AG10803 (cell line): ENCODE measurements around the gene POLDIP2.
A peak's percentile ranks its signal among the peaks of the same experiment; 100 is the strongest.

Source experiments
- DNase-seq: peaks from one replicate; pipeline ENCODE4 v3.0.0; 2010; ENCODE audit warnings: low read depth
- H3K4me3 ChIP-seq: 2 replicates; pipeline ENCODE4 v1.5.1; 2011; ENCODE audit warnings: mild to moderate bottlenecking, low read length, control low read depth
- CTCF ChIP-seq: conservative IDR thresholded peaks from 2 replicates; pipeline ENCODE4 v1.5.1; 2011; ENCODE audit warnings: mild to moderate bottlenecking, low read length, control low read depth, inconsistent platforms

The POLDIP2 gene

DNA sequence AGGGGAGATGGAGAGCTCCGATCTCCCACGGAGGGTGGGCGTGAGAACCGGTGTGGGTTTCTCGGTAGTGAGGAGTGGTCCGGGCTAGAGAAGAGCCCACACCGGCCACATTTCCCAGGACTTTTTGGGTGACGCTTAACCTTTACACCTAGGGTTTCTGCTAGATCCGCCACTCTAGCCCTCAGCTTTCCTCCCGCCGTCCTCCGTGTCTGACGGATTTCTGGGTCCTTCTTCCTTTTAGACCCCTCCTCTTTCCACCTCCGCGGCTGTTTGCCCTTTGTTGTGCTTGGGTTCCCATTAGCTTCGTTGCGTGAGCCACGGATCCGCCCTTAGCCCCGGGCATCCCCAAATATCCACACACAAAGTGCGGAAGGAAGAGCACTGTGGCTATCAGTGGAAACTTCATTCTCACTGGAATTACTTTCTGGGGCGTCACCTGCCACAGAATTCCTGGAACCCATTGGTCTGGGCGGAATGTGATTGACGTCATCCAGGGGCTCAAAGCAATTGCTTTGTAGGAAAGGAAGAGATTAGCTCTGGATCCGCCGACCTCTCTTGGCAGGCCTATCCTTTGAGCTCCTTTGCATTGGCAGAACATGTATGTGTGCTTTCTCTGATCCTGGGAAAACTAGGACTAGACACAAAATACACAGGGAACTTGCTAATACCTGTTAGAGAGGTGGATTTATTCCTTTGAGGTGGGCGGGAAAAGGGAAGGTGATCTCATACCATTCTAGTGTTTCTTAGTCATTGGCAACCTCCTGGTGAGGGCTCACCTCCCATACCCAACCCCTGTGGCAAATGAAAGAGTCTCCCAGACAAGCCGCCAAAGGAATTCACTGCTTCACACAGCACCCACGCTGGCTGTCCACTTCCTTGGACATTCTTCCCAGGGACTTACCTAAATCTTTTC, 21.1 kb downstream of the POLDIP2 start:
- peak overlapping the region; percentile 97 for H3K4me3 ChIP-seq
- DNase-seq = peak; percentile 89
- TF ChIP-seq CTCF = no peak

- H3K4me3 ChIP-seq = peak within 1 kb of the TSS; percentile 97
- DNase-seq = peak; percentile 100
- no peak for TF ChIP-seq CTCF
Observed at GRCh38 chr17:28335201-28335958, 21.9 kb downstream of the POLDIP2 start, which contains the start of the genes IFT20 and TNFAIP1. TSS of gene IFT20 (minus strand) at chr17:28335472. CDS start at chr17:28331985, 3,487 bp downstream. TSS of gene TNFAIP1 (plus strand) at chr17:28335761. CDS start at chr17:28339522, 3,761 bp downstream.

GRCh38 chr17:28334666-28335200, 22.6 kb downstream of the POLDIP2 start:
- TF ChIP-seq CTCF = 0 out of 2 replicates have a peak, but pooled peaks have one; percentile 7
- no peak for DNase-seq
- peak overlapping the region; percentile 75 for H3K4me3 ChIP-seq

GRCh38 chr17:28334171-28334570, 23.2 kb downstream of the POLDIP2 start:
- peak; percentile 31 for DNase-seq
- peak overlapping the region; percentile 75 for H3K4me3 ChIP-seq
- TF ChIP-seq CTCF = no peak

- no peak overlapping the region for H3K4me3 ChIP-seq
- DNase-seq = no peak
- no peak for TF ChIP-seq CTCF
Observed at GRCh38 chr17:28333083-28333746, 24.1 kb downstream of the POLDIP2 start.

GRCh38 chr17:28331891-28332420, 25.4 kb downstream of the POLDIP2 start:
- TF ChIP-seq CTCF = no peak
- no peak overlapping the region for H3K4me3 ChIP-seq
- no peak for DNase-seq
